GM18861 (cell line): Measurements from ENCODE around the gene FAM209B.
"Not testable (repeated sequence)": the region's sequence is repeated elsewhere in the genome, so short reads cannot be mapped to it uniquely, and the experiment has no call there.

Experiments used
- ATAC-seq: cut with Tn5 transposase; IDR thresholded peaks from one replicate; pipeline ENCODE4 v1.9.1; 2021; ENCODE audit not compliant: unreplicated experiment

Gene FAM209B

GRCh38 chr20:56537997-56538396 lies 5.0 kb downstream of the FAM209B start:
- no peak for ATAC-seq

- no peak for ATAC-seq
These were observed 7.4 kb downstream of the FAM209B start for GRCh38 chr20:56540415-56540814.

- ATAC-seq: no peak
These were observed 9.5 kb downstream of the FAM209B start for GRCh38 chr20:56542489-56543030.

- ATAC-seq: no peak
These were observed 18.5 kb downstream of the FAM209B start for GRCh38 chr20:56551571-56551970.

- ATAC-seq: peak; percentile 56
These were observed 20.0 kb downstream of the FAM209B start for GRCh38 chr20:56552911-56553629.

- peak; percentile 91 for ATAC-seq
These were observed 21.8 kb downstream of the FAM209B start for GRCh38 chr20:56554869-56555268.

GRCh38 chr20:56558968-56559367 lies 25.9 kb downstream of the FAM209B start:
- no peak for ATAC-seq

- ATAC-seq: not testable (repeated sequence)
These were observed 31.5 kb downstream of the FAM209B start for GRCh38 chr20:56564526-56564925.

GRCh38 chr20:56565511-56565910 lies 32.5 kb downstream of the FAM209B start:
- no peak for ATAC-seq

- ATAC-seq: no peak
These were observed 33.6 kb downstream of the FAM209B start for GRCh38 chr20:56566621-56567020.

- no peak for ATAC-seq
These were observed 37.8 kb downstream of the FAM209B start for GRCh38 chr20:56570832-56571231.

- ATAC-seq: no peak
These were observed 39.1 kb downstream of the FAM209B start for GRCh38 chr20:56572172-56572571.

GRCh38 chr20:56573986-56574385 lies 40.9 kb downstream of the FAM209B start:
- ATAC-seq: no peak

- no peak for ATAC-seq
These were observed 41.6 kb downstream of the FAM209B start for GRCh38 chr20:56574531-56575142.

GRCh38 chr20:56575157-56575556 lies 42.1 kb downstream of the FAM209B start:
- ATAC-seq: no peak

GRCh38 chr20:56575961-56576360 lies 42.9 kb downstream of the FAM209B start:
- no peak for ATAC-seq

GRCh38 chr20:56579301-56579710 lies 46.3 kb downstream of the FAM209B start:
- ATAC-seq: no peak

- no peak for ATAC-seq
These were observed 47.2 kb downstream of the FAM209B start for GRCh38 chr20:56580226-56580625.

GRCh38 chr20:56581701-56582100 lies 48.7 kb downstream of the FAM209B start:
- no peak for ATAC-seq

GRCh38 chr20:56582542-56582941 lies 49.5 kb downstream of the FAM209B start:
- no peak for ATAC-seq

GRCh38 chr20:56584916-56585315 lies 51.9 kb downstream of the FAM209B start:
- no peak for ATAC-seq
